HepG2 (cell line): ENCODE measurements around the gene TOP3B. TPM values are rescaled to one million over a fixed set of nuclear protein-coding genes. Genes with fewer than 3 reads are reported as not detected.

ENCODE experiments used
- ARNT ChIP-seq: fragments of 450-650 bp; IDR thresholded peaks from 2 replicates; pipeline ENCODE4 v1.6.1; 2017
- CCAR2 ChIP-seq: fragments of 200-400 bp; formaldehyde crosslinking; optimal IDR thresholded peaks from 2 replicates; pipeline ENCODE3; 2018; ENCODE audit warnings: low read depth, mild to moderate bottlenecking, low read length, moderate library complexity
- E2F1 ChIP-seq: sonication (generic); formaldehyde crosslinking; IDR thresholded peaks from 2 replicates; pipeline ENCODE4 v1.5.0; 2020; ENCODE audit warnings: missing genetic modification reagents
- IRF1 ChIP-seq: sonication (generic); formaldehyde crosslinking; IDR thresholded peaks from 2 replicates; pipeline ENCODE4 v1.4.0; 2020; ENCODE audit warnings: low read depth, mild to moderate bottlenecking, missing genetic modification reagents
- JARID2 ChIP-seq: sonication (generic); formaldehyde crosslinking; IDR thresholded peaks from 2 replicates; pipeline ENCODE4 v1.8.1; 2023; ENCODE audit warnings: missing genetic modification reagents, inconsistent platforms; ENCODE audit not compliant: insufficient replicate concordance
- JUN ChIP-seq: sonication (generic); formaldehyde crosslinking; IDR thresholded peaks from 2 replicates; pipeline ENCODE4 v1.4.0; 2020; ENCODE audit warnings: mild to moderate bottlenecking, missing genetic modification reagents
- NFKBIZ ChIP-seq: IDR thresholded peaks from 2 replicates; pipeline ENCODE4 v1.6.1; 2018; ENCODE audit warnings: missing genetic modification reagents, missing compliant biosample characterization
- NKX3-1 ChIP-seq: sonication (generic); formaldehyde crosslinking; IDR thresholded peaks from 2 replicates; pipeline ENCODE4 v1.5.0; 2020; ENCODE audit warnings: missing genetic modification reagents
- PAX8 ChIP-seq: sonication (generic); formaldehyde crosslinking; IDR thresholded peaks from 2 replicates; pipeline ENCODE4 v1.8.0; 2022; ENCODE audit warnings: mild to moderate bottlenecking, missing genetic modification reagents, borderline replicate concordance
- RAD51 ChIP-seq: fragments of 450-650 bp; IDR thresholded peaks from 2 replicates; pipeline ENCODE4 v1.6.1; 2016; ENCODE audit warnings: borderline replicate concordance
- SAFB2 ChIP-seq: sonication (generic); formaldehyde crosslinking; IDR thresholded peaks from 2 replicates; pipeline ENCODE4 v1.5.1; 2020; ENCODE audit warnings: missing genetic modification reagents, low read depth, mild to moderate bottlenecking, borderline replicate concordance
- TGIF2 ChIP-seq: IDR thresholded peaks from 2 replicates; pipeline ENCODE4 v1.6.1; 2016; ENCODE audit warnings: control low read depth, missing compliant biosample characterization
- TMF1 ChIP-seq: sonication (generic); formaldehyde crosslinking; IDR thresholded peaks from 2 replicates; pipeline ENCODE4 v1.8.1; 2022; ENCODE audit warnings: low read depth, missing genetic modification reagents
- ZKSCAN1 ChIP-seq: fragments of 150-350 bp; IDR thresholded peaks from 2 replicates; pipeline ENCODE4 v1.6.1; 2014; ENCODE audit warnings: low read length
- ZNF143 ChIP-seq: sonication (generic); formaldehyde crosslinking; IDR thresholded peaks from 2 replicates; pipeline ENCODE4 v1.4.0; 2020; ENCODE audit warnings: missing genetic modification reagents
- ZNF20 ChIP-seq: sonication (generic); formaldehyde crosslinking; IDR thresholded peaks from 2 replicates; pipeline ENCODE4 v1.4.0; 2020; ENCODE audit warnings: mild to moderate bottlenecking, moderate library complexity, missing genetic modification reagents
- ZNF205 ChIP-seq: IDR thresholded peaks from 2 replicates; pipeline ENCODE4 v1.6.1; 2018; ENCODE audit warnings: missing biosample characterization, missing genetic modification reagents
- ZNF280B ChIP-seq: sonication (generic); formaldehyde crosslinking; IDR thresholded peaks from 2 replicates; pipeline ENCODE4 v1.5.0; 2020; ENCODE audit warnings: missing genetic modification reagents, mild to moderate bottlenecking, borderline replicate concordance
- ZNF512B ChIP-seq: sonication (generic); formaldehyde crosslinking; IDR thresholded peaks from 2 replicates; pipeline ENCODE4 v1.5.1; 2020; ENCODE audit warnings: missing genetic modification reagents, mild to moderate bottlenecking, borderline replicate concordance
- ZNF549 ChIP-seq: sonication (generic); formaldehyde crosslinking; IDR thresholded peaks from 2 replicates; pipeline ENCODE4 v1.5.0; 2020; ENCODE audit warnings: missing genetic modification reagents
- ZNF552 ChIP-seq: sonication (generic); formaldehyde crosslinking; IDR thresholded peaks from 2 replicates; pipeline ENCODE4 v1.9.0; 2022; ENCODE audit warnings: missing genetic modification reagents, mild to moderate bottlenecking, borderline replicate concordance
- ZNF737 ChIP-seq: sonication (generic); formaldehyde crosslinking; IDR thresholded peaks from 2 replicates; pipeline ENCODE4 v1.5.0; 2020; ENCODE audit warnings: missing genetic modification reagents, mild to moderate bottlenecking, borderline replicate concordance
- ZNF839 ChIP-seq: sonication (generic); formaldehyde crosslinking; IDR thresholded peaks from 2 replicates; pipeline ENCODE4 v1.4.0; 2020; ENCODE audit warnings: missing genetic modification reagents, mild to moderate bottlenecking, borderline replicate concordance
- polyA plus RNA-seq, 8 experiments: library from polyadenylated mRNA; depleted of rRNA in 3 of 8; stranded (reverse) in 7 of 8; unstranded in 1 of 8; fragments of >200 nt; fragmentation: Illumina TruSeq in 4 of 8; extraction: Trizol in 4 of 8; gene quantifications; 2 replicates each; pipeline versions ENCODE4 v1.2.1 to v1.2.3, GENCODE V29; 2011 to 2016; ENCODE audit warnings: low read depth in 4 of 8, missing spikeins in 1 of 8, mixed read lengths in 1 of 8; ENCODE audit not compliant: insufficient read depth in 1 of 8
- total RNA-seq, 5 experiments: library from RNA; depleted of rRNA; stranded (reverse); fragments of >200 nt; fragmentation: Illumina TruSeq; extraction: Trizol; gene quantifications; 2 replicates each; pipeline ENCODE4 v1.2.3, GENCODE V29; 2016; ENCODE audit warnings: low read depth in 1 of 5

Gene TOP3B
- total and polyA plus RNA-seq, 2 of the 13 experiments (the other 11 are each of a cell fraction or from before 2014, with no cell fraction given), result 28.5 to 29.7 TPM

- TF ChIP-seq ZNF280B (CRISPR knock-in tag), result 0 out of 2 replicates have a peak, but pooled peaks have one; percentile 36
- TF ChIP-seq TMF1 (CRISPR knock-in tag), result 0 out of 2 replicates have a peak, but pooled peaks have one; percentile 69
- no peak for TF ChIP-seq E2F1
- TF ChIP-seq ARNT, result no peak
- no peak for TF ChIP-seq ZNF737 (CRISPR knock-in tag)
- no peak for TF ChIP-seq JARID2 (CRISPR knock-in tag)
- TF ChIP-seq NKX3-1 (CRISPR knock-in tag), result no peak
- TF ChIP-seq CCAR2, result peak; percentile 13
- TF ChIP-seq ZNF20 (CRISPR knock-in tag), result no peak
- no peak for TF ChIP-seq NFKBIZ (CRISPR knock-in tag)
- TF ChIP-seq RAD51, result no peak
- TF ChIP-seq PAX8 (CRISPR knock-in tag), result no peak
- no peak for TF ChIP-seq JUN (CRISPR knock-in tag)
- peak; percentile 98 for TF ChIP-seq TGIF2 (CRISPR knock-in tag)
- no peak for TF ChIP-seq IRF1 (CRISPR knock-in tag)
- TF ChIP-seq ZNF512B (CRISPR knock-in tag), result no peak
- TF ChIP-seq ZNF205 (CRISPR knock-in tag), result peak; percentile 25; the same call in 1 of the 2 replicates
- 0 out of 2 replicates have a peak, but pooled peaks have one; percentile 73 for TF ChIP-seq SAFB2 (CRISPR knock-in tag)
- peak; percentile 91; the same call in 1 of the 2 replicates for TF ChIP-seq ZNF839 (CRISPR knock-in tag)
- no peak for TF ChIP-seq ZNF552 (CRISPR knock-in tag)
- TF ChIP-seq ZNF143, result no peak; the same call in 1 of the 2 replicates
- TF ChIP-seq ZKSCAN1, result peak; percentile 9; the same call in 1 of the 2 replicates
- no peak for TF ChIP-seq ZNF549 (CRISPR knock-in tag)
Measured at GRCh38 chr22:21938071-21938822, 44.3 kb downstream of the TOP3B start (continued).
